ENCODE measurements around the gene MAGEA4. TPM values are rescaled to one million over a fixed set of nuclear protein-coding genes. Genes with fewer than 3 reads are reported as not detected.

MAGEA4 gene, protein sequence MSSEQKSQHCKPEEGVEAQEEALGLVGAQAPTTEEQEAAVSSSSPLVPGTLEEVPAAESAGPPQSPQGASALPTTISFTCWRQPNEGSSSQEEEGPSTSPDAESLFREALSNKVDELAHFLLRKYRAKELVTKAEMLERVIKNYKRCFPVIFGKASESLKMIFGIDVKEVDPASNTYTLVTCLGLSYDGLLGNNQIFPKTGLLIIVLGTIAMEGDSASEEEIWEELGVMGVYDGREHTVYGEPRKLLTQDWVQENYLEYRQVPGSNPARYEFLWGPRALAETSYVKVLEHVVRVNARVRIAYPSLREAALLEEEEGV
- not detected in 2 replicates for total RNA-seq

DNA sequence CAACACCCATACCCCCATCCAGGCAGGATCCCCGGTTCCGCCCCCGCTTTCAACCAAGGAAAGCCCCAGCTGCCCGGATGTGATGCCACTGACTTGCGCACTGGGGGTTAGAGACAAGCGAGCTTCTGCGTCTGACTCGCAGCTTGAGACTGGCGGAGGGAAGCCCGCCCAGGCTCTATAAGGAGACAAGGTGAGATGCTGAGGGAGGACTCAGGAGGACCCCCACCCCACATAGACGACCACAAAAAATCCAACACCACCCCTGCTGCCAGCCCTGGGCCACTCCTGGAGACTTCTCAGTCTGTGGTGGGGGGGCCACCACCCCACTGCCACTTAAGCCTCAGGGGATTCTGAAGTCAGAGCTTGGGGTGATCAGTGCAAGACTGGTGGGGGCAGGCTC, at the start of gene MAGEA4:
Gene MAGEA4, plus strand, starts transcription at position 110 of the 400 bp plus-strand sequence. CDS start 10,776 bp downstream, outside the sequence.
- Histone ChIP-seq H3K4me3 (ENCODE audit: insufficient read depth, low read length) (no peak within 1 kb of the TSS), H4K20me1 (ENCODE audit: insufficient read depth, low read length) (no peaks in the 10 kb centered on the region), H3K4me1 (ENCODE audit: insufficient read depth, low read length) (no peaks in the 10 kb centered on the region), H3K4me2 (ENCODE audit: insufficient read depth, low read length) (no peak within 1 kb of the TSS), H3K36me3 (ENCODE audit: insufficient read depth, low read length) (no peaks in the 10 kb centered on the region), H3K9me3 (ENCODE audit: low read depth, low read length) (no peaks in the 10 kb centered on the region), H2AFZ (ENCODE audit: low read length) (no peak within 1 kb of the TSS), H3K79me2 (ENCODE audit: insufficient read depth, low read length) (no peaks in the 10 kb centered on the region), H3K27me3 (ENCODE audit: insufficient read depth, low read length) (no peaks in the 10 kb centered on the region), H3K27ac (ENCODE audit: low read depth, low read length) (no peak within 1 kb of the TSS)
- no peak for TF ChIP-seq CTCF (IDR thresholded peaks at IDR 0.05; ENCODE audit: extremely low read depth, low read depth, low read length)
- no peak for DNase-seq (ENCODE audit: insufficient read length, low spot score, missing footprints)

GRCh38 chrX:151870602-151871001, 42.1 kb upstream of the MAGEA4 start:
- Histone ChIP-seq H3K4me2 (ENCODE audit: insufficient read depth, low read length) (peak overlapping the region; percentile 57), H2AFZ (ENCODE audit: low read length) (no peak overlapping the region), H4K20me1 (ENCODE audit: insufficient read depth, low read length) (no peaks in the 10 kb centered on the region), H3K27ac (ENCODE audit: low read depth, low read length) (peak overlapping the region; percentile 95), H3K9me3 (ENCODE audit: low read depth, low read length) (no peaks in the 10 kb centered on the region), H3K4me1 (ENCODE audit: insufficient read depth, low read length) (peaks cover 20% of the 10 kb centered on the region), H3K27me3 (ENCODE audit: insufficient read depth, low read length) (no peaks in the 10 kb centered on the region), H3K36me3 (ENCODE audit: insufficient read depth, low read length) (no peaks in the 10 kb centered on the region), H3K4me3 (ENCODE audit: insufficient read depth, low read length) (peak overlapping the region; percentile 28), H3K79me2 (ENCODE audit: insufficient read depth, low read length) (no peaks in the 10 kb centered on the region)
- no peak for TF ChIP-seq CTCF (IDR thresholded peaks at IDR 0.05; ENCODE audit: extremely low read depth, low read depth, low read length)
- DNase-seq (ENCODE audit: insufficient read length, low spot score, missing footprints), result no peak

DNA sequence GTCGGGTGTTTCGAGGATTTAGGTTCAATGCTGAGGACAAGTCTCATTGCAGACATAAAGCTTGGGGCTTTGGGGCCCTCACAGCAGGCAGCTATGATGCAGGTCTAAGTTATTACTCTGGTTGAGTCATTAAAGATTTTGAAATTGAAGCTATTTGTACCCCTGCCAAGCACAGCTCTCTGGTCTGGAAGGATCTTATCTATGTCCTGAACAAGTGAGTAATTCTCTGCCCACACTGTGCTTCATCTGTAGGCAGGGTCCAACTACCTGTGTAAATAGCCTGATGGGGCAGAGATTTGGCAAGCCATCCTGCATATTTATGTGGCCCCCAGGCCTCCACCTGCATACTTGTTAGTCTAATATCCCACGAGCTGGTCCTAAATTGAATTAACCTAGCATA, 41.4 kb upstream of the MAGEA4 start:
- no peak for TF ChIP-seq CTCF (IDR thresholded peaks at IDR 0.05; ENCODE audit: extremely low read depth, low read depth, low read length)
- Histone ChIP-seq H3K27ac (ENCODE audit: low read depth, low read length) (peak overlapping the region; percentile 95), H3K4me2 (ENCODE audit: insufficient read depth, low read length) (peak overlapping the region; percentile 57)

GRCh38 chrX:151873096-151873495, 39.6 kb upstream of the MAGEA4 start:
- Histone ChIP-seq H3K79me2 (ENCODE audit: insufficient read depth, low read length) (no peaks in the 10 kb centered on the region), H3K4me2 (ENCODE audit: insufficient read depth, low read length) (no peak overlapping the region), H4K20me1 (ENCODE audit: insufficient read depth, low read length) (no peaks in the 10 kb centered on the region), H3K4me1 (ENCODE audit: insufficient read depth, low read length) (peaks cover 20% of the 10 kb centered on the region), H3K9me3 (ENCODE audit: low read depth, low read length) (no peaks in the 10 kb centered on the region), H3K36me3 (ENCODE audit: insufficient read depth, low read length) (no peaks in the 10 kb centered on the region), H3K27ac (ENCODE audit: low read depth, low read length) (no peak overlapping the region), H3K4me3 (ENCODE audit: insufficient read depth, low read length) (no peak overlapping the region), H2AFZ (ENCODE audit: low read length) (no peak overlapping the region), H3K27me3 (ENCODE audit: insufficient read depth, low read length) (no peaks in the 10 kb centered on the region)
- TF ChIP-seq CTCF (IDR thresholded peaks at IDR 0.05; ENCODE audit: extremely low read depth, low read depth, low read length), result no peak
- no peak for DNase-seq (ENCODE audit: insufficient read length, low spot score, missing footprints)

More for the DNA sequence above, 41.4 kb upstream of the MAGEA4 start:
- H3K27me3 ChIP-seq (ENCODE audit: insufficient read depth, low read length), result no peaks in the 10 kb centered on the region
- H3K36me3 ChIP-seq (ENCODE audit: insufficient read depth, low read length), result no peaks in the 10 kb centered on the region
- no peak overlapping the region for H2AFZ ChIP-seq (ENCODE audit: low read length)
- no peaks in the 10 kb centered on the region for H4K20me1 ChIP-seq (ENCODE audit: insufficient read depth, low read length)
- no peak for DNase-seq (ENCODE audit: insufficient read length, low spot score, missing footprints)
- no peaks in the 10 kb centered on the region for H3K79me2 ChIP-seq (ENCODE audit: insufficient read depth, low read length)
- H3K9me3 ChIP-seq (ENCODE audit: low read depth, low read length), result no peaks in the 10 kb centered on the region
- H3K4me3 ChIP-seq (ENCODE audit: insufficient read depth, low read length), result no peak overlapping the region
- peaks cover 20% of the 10 kb centered on the region for H3K4me1 ChIP-seq (ENCODE audit: insufficient read depth, low read length)
